ENCODE measurements around the gene BMP6. TPM values are rescaled to one million over a fixed set of nuclear protein-coding genes. Genes with fewer than 3 reads are reported as not detected.

Gene BMP6
- total and polyA plus RNA-seq, 2 experiments from 2014 or later, result 0.84 to 2.8 TPM

DNA sequence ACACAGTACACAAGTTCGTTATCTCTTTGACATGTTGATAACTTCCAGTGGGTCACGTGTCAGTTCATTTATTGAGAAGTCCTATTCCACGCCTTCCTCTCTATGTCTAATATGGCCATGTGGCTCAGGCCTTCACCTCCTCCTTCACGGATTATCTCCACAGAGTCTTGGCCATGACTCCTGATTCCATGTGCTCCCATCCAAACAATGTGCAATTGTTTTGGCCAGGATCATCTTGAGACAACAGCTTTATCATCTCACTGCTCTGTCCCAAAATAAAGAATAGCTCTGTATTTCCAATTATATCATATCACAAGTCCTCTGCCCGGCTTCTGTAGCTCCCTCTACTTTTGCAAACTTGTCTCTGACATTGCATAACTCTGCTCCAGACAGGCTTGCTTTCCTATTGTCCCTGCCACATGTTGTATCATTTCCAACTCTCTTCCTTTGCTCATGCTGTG is 195.8 kb downstream of the BMP6 start:
- H2AFZ ChIP-seq, result no peak overlapping the region
- no peaks in the 10 kb centered on the region for H3K79me2 ChIP-seq (replicated peaks; ENCODE audit: insufficient read depth)
- no peak for ATAC-seq
- Mint-ChIP-seq H3K4me3 (no peak overlapping the region), H3K4me1 (no peaks in the 10 kb centered on the region), H3K27me3 (ENCODE audit: insufficient read depth, low read depth, poor library complexity) (no peaks in the 10 kb centered on the region), H3K9me3 (peaks cover 30% of the 10 kb centered on the region), H3K36me3 (ENCODE audit: low read depth) (peaks cover 10% of the 10 kb centered on the region), H3K27ac (no peak overlapping the region)
- H3K36me3 ChIP-seq (ENCODE audit: insufficient read depth), result peaks cover 4% of the 10 kb centered on the region; the same call in 1 of the 2 replicates
- no peak overlapping the region for H3K27ac ChIP-seq (ENCODE audit: low read depth)
- no peaks in the 10 kb centered on the region for H4K20me1 ChIP-seq (replicated peaks; ENCODE audit: insufficient read depth)
- H3F3A ChIP-seq (replicated peaks; ENCODE audit: low read depth), result no peaks in the 10 kb centered on the region
- no peak for DNase-seq (ENCODE audit: low spot score)
- H3K9me2 ChIP-seq (ENCODE audit: insufficient read depth), result 0 out of 2 replicates have a peak, but pooled peaks cover 3% of the 10 kb centered on the region
- H3K27me3 ChIP-seq (ENCODE audit: insufficient read depth), result no peaks in the 10 kb centered on the region
- TF ChIP-seq EZH2phosphoT487 (IDR thresholded peaks at IDR 0.05; ENCODE audit: unreplicated experiment) (no peak), NANOG (IDR thresholded peaks at IDR 0.05; ENCODE audit: borderline replicate concordance) (no peak), EZH2 (IDR thresholded peaks at IDR 0.05; ENCODE audit: low read depth, unreplicated experiment) (no peak), ZNF114 (CRISPR knock-in tag; IDR thresholded peaks at IDR 0.05) (no peak), JUNB (IDR thresholded peaks at IDR 0.05; ENCODE audit: unreplicated experiment) (no peak), ZNF331 (CRISPR knock-in tag; IDR thresholded peaks at IDR 0.05; ENCODE audit: low read depth) (no peak), POLR2AphosphoS5 (IDR thresholded peaks at IDR 0.05; ENCODE audit: low read depth) (no peak), STAT1 (IDR thresholded peaks at IDR 0.05; ENCODE audit: unreplicated experiment) (no peak), CREB1 (CRISPR knock-in tag; IDR thresholded peaks at IDR 0.05; ENCODE audit: low read depth) (no peak)
- TF ChIP-seq, protein P1, sequence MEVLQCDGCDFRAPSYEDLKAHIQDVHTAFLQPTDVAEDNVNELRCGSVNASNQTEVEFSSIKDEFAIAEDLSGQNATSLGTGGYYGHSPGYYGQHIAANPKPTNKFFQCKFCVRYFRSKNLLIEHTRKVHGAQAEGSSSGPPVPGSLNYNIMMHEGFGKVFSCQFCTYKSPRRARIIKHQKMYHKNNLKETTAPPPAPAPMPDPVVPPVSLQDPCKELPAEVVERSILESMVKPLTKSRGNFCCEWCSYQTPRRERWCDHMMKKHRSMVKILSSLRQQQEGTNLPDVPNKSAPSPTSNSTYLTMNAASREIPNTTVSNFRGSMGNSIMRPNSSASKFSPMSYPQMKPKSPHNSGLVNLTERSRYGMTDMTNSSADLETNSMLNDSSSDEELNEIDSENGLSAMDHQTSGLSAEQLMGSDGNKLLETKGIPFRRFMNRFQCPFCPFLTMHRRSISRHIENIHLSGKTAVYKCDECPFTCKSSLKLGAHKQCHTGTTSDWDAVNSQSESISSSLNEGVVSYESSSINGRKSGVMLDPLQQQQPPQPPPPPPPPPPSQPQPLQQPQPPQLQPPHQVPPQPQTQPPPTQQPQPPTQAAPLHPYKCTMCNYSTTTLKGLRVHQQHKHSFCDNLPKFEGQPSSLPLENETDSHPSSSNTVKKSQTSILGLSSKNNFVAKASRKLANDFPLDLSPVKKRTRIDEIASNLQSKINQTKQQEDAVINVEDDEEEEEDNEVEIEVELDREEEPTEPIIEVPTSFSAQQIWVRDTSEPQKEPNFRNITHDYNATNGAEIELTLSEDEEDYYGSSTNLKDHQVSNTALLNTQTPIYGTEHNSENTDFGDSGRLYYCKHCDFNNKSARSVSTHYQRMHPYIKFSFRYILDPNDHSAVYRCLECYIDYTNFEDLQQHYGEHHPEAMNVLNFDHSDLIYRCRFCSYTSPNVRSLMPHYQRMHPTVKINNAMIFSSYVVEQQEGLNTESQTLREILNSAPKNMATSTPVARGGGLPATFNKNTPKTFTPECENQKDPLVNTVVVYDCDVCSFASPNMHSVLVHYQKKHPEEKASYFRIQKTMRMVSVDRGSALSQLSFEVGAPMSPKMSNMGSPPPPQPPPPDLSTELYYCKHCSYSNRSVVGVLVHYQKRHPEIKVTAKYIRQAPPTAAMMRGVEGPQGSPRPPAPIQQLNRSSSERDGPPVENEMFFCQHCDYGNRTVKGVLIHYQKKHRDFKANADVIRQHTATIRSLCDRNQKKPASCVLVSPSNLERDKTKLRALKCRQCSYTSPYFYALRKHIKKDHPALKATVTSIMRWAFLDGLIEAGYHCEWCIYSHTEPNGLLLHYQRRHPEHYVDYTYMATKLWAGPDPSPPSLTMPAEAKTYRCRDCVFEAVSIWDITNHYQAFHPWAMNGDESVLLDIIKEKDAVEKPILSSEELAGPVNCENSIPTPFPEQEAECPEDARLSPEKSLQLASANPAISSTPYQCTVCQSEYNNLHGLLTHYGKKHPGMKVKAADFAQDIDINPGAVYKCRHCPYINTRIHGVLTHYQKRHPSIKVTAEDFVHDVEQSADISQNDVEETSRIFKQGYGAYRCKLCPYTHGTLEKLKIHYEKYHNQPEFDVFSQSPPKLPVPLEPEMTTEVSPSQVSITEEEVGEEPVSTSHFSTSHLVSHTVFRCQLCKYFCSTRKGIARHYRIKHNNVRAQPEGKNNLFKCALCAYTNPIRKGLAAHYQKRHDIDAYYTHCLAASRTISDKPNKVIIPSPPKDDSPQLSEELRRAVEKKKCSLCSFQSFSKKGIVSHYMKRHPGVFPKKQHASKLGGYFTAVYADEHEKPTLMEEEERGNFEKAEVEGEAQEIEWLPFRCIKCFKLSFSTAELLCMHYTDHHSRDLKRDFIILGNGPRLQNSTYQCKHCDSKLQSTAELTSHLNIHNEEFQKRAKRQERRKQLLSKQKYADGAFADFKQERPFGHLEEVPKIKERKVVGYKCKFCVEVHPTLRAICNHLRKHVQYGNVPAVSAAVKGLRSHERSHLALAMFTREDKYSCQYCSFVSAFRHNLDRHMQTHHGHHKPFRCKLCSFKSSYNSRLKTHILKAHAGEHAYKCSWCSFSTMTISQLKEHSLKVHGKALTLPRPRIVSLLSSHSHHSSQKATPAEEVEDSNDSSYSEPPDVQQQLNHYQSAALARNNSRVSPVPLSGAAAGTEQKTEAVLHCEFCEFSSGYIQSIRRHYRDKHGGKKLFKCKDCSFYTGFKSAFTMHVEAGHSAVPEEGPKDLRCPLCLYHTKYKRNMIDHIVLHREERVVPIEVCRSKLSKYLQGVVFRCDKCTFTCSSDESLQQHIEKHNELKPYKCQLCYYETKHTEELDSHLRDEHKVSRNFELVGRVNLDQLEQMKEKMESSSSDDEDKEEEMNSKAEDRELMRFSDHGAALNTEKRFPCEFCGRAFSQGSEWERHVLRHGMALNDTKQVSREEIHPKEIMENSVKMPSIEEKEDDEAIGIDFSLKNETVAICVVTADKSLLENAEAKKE (CRISPR knock-in tag; IDR thresholded peaks at IDR 0.05), result no peak
- TF ChIP-seq, protein P2, sequence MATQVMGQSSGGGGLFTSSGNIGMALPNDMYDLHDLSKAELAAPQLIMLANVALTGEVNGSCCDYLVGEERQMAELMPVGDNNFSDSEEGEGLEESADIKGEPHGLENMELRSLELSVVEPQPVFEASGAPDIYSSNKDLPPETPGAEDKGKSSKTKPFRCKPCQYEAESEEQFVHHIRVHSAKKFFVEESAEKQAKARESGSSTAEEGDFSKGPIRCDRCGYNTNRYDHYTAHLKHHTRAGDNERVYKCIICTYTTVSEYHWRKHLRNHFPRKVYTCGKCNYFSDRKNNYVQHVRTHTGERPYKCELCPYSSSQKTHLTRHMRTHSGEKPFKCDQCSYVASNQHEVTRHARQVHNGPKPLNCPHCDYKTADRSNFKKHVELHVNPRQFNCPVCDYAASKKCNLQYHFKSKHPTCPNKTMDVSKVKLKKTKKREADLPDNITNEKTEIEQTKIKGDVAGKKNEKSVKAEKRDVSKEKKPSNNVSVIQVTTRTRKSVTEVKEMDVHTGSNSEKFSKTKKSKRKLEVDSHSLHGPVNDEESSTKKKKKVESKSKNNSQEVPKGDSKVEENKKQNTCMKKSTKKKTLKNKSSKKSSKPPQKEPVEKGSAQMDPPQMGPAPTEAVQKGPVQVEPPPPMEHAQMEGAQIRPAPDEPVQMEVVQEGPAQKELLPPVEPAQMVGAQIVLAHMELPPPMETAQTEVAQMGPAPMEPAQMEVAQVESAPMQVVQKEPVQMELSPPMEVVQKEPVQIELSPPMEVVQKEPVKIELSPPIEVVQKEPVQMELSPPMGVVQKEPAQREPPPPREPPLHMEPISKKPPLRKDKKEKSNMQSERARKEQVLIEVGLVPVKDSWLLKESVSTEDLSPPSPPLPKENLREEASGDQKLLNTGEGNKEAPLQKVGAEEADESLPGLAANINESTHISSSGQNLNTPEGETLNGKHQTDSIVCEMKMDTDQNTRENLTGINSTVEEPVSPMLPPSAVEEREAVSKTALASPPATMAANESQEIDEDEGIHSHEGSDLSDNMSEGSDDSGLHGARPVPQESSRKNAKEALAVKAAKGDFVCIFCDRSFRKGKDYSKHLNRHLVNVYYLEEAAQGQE (IDR thresholded peaks at IDR 0.05; ENCODE audit: unreplicated experiment), result no peak
- TF ChIP-seq, protein P3, sequence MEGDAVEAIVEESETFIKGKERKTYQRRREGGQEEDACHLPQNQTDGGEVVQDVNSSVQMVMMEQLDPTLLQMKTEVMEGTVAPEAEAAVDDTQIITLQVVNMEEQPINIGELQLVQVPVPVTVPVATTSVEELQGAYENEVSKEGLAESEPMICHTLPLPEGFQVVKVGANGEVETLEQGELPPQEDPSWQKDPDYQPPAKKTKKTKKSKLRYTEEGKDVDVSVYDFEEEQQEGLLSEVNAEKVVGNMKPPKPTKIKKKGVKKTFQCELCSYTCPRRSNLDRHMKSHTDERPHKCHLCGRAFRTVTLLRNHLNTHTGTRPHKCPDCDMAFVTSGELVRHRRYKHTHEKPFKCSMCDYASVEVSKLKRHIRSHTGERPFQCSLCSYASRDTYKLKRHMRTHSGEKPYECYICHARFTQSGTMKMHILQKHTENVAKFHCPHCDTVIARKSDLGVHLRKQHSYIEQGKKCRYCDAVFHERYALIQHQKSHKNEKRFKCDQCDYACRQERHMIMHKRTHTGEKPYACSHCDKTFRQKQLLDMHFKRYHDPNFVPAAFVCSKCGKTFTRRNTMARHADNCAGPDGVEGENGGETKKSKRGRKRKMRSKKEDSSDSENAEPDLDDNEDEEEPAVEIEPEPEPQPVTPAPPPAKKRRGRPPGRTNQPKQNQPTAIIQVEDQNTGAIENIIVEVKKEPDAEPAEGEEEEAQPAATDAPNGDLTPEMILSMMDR (conservative IDR thresholded peaks at IDR 0.05; ENCODE audit: low read depth in 2 of 2), result no peak
- TF ChIP-seq, protein P4, sequence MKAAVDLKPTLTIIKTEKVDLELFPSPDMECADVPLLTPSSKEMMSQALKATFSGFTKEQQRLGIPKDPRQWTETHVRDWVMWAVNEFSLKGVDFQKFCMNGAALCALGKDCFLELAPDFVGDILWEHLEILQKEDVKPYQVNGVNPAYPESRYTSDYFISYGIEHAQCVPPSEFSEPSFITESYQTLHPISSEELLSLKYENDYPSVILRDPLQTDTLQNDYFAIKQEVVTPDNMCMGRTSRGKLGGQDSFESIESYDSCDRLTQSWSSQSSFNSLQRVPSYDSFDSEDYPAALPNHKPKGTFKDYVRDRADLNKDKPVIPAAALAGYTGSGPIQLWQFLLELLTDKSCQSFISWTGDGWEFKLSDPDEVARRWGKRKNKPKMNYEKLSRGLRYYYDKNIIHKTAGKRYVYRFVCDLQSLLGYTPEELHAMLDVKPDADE (IDR thresholded peaks at IDR 0.05), result no peak
- no peaks in the 10 kb centered on the region for H3K4me1 ChIP-seq (ENCODE audit: insufficient read depth)
- H3K4me2 ChIP-seq, result no peak overlapping the region
- no peak overlapping the region for H3K4me3 ChIP-seq
